ENCODE results near the gene FRMD4A.

The FRMD4A gene

DNA sequence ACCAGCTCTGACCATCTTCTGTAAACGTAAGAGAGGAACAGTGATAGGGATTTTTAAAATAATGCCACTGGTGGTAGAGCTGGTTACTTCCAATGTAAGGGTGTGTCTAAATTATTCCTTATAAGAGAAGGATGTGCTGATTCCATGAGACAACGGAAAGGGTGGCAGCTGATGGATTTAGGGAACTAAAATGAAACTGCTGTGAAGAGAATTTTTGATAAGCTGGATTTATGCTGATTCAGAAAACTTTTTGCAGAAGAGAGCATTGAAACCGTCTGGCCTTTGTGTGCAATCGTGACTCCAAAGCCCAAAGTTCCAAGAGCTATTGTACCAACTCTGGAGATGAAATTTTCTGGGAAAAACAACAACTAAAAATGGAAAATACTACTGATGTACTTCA is 443.0 kb downstream of the FRMD4A start:
- DNase-seq (ENCODE audit: low read depth) = no peak
- TF ChIP-seq, protein P1, sequence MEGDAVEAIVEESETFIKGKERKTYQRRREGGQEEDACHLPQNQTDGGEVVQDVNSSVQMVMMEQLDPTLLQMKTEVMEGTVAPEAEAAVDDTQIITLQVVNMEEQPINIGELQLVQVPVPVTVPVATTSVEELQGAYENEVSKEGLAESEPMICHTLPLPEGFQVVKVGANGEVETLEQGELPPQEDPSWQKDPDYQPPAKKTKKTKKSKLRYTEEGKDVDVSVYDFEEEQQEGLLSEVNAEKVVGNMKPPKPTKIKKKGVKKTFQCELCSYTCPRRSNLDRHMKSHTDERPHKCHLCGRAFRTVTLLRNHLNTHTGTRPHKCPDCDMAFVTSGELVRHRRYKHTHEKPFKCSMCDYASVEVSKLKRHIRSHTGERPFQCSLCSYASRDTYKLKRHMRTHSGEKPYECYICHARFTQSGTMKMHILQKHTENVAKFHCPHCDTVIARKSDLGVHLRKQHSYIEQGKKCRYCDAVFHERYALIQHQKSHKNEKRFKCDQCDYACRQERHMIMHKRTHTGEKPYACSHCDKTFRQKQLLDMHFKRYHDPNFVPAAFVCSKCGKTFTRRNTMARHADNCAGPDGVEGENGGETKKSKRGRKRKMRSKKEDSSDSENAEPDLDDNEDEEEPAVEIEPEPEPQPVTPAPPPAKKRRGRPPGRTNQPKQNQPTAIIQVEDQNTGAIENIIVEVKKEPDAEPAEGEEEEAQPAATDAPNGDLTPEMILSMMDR (IDR thresholded peaks at IDR 0.05; ENCODE audit: low read depth, low read length) = no peak
- TF ChIP-seq POLR2A (IDR thresholded peaks at IDR 0.05; ENCODE audit: extremely low read depth, insufficient read length) (no peak), MYC (IDR thresholded peaks at IDR 0.05; ENCODE audit: low read depth, low read length) (no peak)
- TF ChIP-seq, protein P2, sequence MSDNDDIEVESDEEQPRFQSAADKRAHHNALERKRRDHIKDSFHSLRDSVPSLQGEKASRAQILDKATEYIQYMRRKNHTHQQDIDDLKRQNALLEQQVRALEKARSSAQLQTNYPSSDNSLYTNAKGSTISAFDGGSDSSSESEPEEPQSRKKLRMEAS (IDR thresholded peaks at IDR 0.05; ENCODE audit: low read depth, low read length) = no peak
- no peak overlapping the region for H3K4me3 ChIP-seq (ENCODE audit: low read depth, low read length)

DNA sequence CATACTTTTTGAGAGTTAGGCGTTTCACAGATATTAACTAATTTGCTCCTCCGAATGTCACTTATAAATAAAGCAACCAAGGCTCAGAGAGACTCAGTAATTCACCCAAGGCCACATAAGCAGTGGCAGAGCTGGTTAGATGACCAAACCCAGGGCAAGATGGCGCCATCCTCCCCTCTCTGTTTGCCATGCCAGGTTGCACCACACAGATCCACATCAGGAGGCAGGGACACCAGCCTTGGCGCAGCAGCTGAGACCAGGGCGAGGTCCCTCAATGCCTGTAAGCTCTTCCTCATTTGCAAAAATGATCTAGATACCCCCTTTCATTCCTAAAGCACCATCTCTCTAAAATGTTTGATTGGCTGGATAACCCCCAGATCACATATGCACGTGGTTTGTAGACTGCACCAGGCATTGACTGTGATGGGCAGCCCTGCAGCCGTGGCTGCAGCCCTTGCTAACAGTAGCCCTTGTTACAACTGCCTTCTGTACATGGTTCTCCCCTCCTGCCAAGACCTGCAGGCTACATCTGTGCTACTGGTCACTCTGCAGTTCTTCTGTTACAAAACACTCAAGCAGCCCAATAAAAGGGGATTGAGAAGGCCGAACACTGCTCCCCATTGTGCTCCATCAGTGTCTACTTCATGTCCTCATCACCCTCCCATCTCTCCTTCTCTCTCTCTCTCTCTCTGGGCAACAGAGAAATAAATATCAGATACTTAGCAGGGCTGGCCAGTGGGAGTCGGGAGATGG is 445.3 kb downstream of the FRMD4A start:
- H3K4me3 ChIP-seq (ENCODE audit: low read depth, low read length) = no peak overlapping the region
- no peak for TF ChIP-seq MYC (IDR thresholded peaks at IDR 0.05; ENCODE audit: low read depth, low read length)
- TF ChIP-seq, protein P1 (IDR thresholded peaks at IDR 0.05; ENCODE audit: low read depth, low read length) = no peak
- TF ChIP-seq POLR2A (IDR thresholded peaks at IDR 0.05; ENCODE audit: extremely low read depth, insufficient read length) = no peak
- TF ChIP-seq, protein P2 (IDR thresholded peaks at IDR 0.05; ENCODE audit: low read depth, low read length) = no peak
- no peak for DNase-seq (ENCODE audit: low read depth)

DNA sequence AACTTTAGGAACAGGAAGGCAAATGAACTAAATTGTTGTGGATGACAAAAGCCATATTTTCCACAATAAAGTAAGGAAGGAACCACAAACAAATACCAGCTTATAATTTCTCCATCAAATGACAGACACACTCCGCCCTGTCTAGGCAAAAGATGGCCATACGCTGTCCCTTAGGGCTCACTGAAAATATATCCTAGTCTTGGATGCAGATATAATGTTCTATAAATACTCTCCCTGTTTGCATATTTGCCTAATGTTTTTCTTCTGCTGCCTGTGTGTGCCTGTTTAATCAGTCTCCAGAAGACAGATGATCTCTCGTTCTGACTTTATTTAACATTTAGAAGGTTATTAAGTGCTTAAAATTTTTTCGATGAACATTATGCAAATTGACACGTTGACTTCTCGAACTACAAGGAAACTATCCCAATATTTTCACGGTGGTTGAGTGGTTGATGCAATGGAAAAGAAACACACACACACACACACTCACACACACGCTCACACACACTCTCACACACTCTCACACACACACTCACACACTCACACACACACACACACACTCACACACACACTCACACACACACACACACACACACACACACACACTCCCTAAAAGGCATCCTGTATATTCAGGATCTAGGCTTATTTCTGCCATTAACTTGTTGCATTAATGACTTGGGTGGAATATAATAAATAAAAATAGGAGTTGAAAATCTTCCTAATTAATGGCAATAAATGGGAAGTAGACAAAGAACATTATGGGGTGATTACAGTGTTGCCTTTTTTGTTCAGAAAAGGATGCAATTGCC is 446.9 kb downstream of the FRMD4A start:
- H3K4me3 ChIP-seq (ENCODE audit: low read depth, low read length) = no peak overlapping the region
- DNase-seq (ENCODE audit: low read depth) = no peak
- TF ChIP-seq MYC (IDR thresholded peaks at IDR 0.05; ENCODE audit: low read depth, low read length) = no peak
- no peak for TF ChIP-seq POLR2A (IDR thresholded peaks at IDR 0.05; ENCODE audit: extremely low read depth, insufficient read length)
- TF ChIP-seq, protein P1 (IDR thresholded peaks at IDR 0.05; ENCODE audit: low read depth, low read length) = no peak
- TF ChIP-seq, protein P2 (IDR thresholded peaks at IDR 0.05; ENCODE audit: low read depth, low read length) = no peak

DNA sequence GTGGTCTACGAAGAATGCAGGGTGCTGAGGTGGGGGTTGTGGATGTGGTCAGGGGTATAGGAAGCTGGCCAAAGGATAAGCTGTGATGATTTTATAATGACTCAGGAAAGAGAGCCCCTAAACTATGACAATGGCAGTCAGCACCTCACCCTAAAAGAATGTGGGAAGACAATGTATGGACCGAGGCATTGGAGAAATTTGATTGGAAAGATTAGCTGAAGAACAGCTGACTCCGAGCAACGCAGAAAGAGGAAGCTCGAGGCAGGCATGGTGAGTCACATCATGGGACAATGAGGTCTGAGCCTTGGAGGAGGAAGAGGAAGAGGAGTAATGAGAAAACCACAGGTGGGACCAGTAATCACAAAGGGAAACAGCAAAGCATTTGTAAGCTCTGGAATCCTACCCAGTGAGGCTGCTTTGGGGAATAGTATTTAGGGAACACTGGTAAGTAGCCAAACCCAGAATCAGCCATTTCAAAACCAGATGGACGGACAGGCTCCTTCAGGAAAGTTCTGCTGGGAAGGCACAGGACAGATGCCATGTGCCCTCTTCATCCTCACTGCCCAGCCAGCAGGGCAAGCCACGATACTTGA is 448.5 kb downstream of the FRMD4A start:
- H3K4me3 ChIP-seq (ENCODE audit: low read depth, low read length) = no peak overlapping the region
- DNase-seq (ENCODE audit: low read depth) = peak; percentile 75
- peak; percentile 27; the same call in 1 of the 2 replicates for TF ChIP-seq MYC (IDR thresholded peaks at IDR 0.05; ENCODE audit: low read depth, low read length)
- TF ChIP-seq, protein P2 (IDR thresholded peaks at IDR 0.05; ENCODE audit: low read depth, low read length) = no peak

DNA sequence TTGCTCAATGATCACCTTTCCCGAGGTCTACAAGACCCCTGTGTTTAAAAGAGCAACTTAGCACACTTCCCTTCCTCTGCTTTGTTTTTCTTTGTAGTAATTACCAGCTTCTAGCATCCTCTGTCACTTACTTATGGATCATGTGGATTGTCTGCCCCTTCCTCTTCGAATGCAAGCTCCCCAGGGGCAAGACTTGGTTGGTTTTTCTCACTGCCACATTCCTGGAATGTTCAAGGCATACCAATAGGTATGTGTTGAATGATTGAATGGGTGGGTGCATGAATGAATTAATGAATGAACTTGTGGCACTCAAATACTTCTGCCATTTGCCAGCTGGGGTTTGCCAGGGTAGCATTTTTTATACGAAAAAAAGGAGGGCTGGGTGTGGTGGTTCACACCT is 450.0 kb downstream of the FRMD4A start:
- no peak for DNase-seq (ENCODE audit: low read depth)
- TF ChIP-seq MYC (IDR thresholded peaks at IDR 0.05; ENCODE audit: low read depth, low read length) (no peak), POLR2A (IDR thresholded peaks at IDR 0.05; ENCODE audit: extremely low read depth, insufficient read length) (no peak)
- TF ChIP-seq, protein P1 (IDR thresholded peaks at IDR 0.05; ENCODE audit: low read depth, low read length) = no peak
- TF ChIP-seq, protein P2 (IDR thresholded peaks at IDR 0.05; ENCODE audit: low read depth, low read length) = no peak

More for the DNA sequence above, 450.0 kb downstream of the FRMD4A start:
- H3K4me3 ChIP-seq (ENCODE audit: low read depth, low read length) = no peak overlapping the region

Measured in NB4 (cell line).